MM.1S (cell line): ENCODE data around the gene SCN4B.
A peak's percentile ranks its signal among the peaks of the same experiment; 100 is the strongest.

Source experiments
- DNase-seq: peaks from one replicate; pipeline ENCODE4 v3.0.0-alpha.2; 2015
- H2AFZ ChIP-seq: fragments of 300-600 bp; sonication (generic); 2 replicates; pipeline ENCODE4 v1.6.0; 2016; ENCODE audit warnings: antibody characterized with exemption, low read length
- H3F3A ChIP-seq: fragments of 300-600 bp; sonication (generic); 2 replicates; pipeline ENCODE4 v1.6.1; 2016; ENCODE audit warnings: mild to moderate bottlenecking, antibody characterized with exemption, low read length, moderate library complexity, mixed read lengths; ENCODE audit not compliant: insufficient read depth
- H3K27ac ChIP-seq: fragments of 300-600 bp; sonication (generic); 2 replicates; pipeline ENCODE4 v1.5.1; 2016; ENCODE audit warnings: mild to moderate bottlenecking, low read length
- H3K27me3 ChIP-seq: fragments of 300-600 bp; sonication (generic); replicated peaks from 2 replicates; pipeline ENCODE4 v1.6.0; 2016; ENCODE audit warnings: low read length; ENCODE audit not compliant: insufficient read depth
- H3K36me3 ChIP-seq: fragments of 300-600 bp; sonication (generic); replicated peaks from 2 replicates; pipeline ENCODE4 v1.6.1; 2016; ENCODE audit warnings: mild to moderate bottlenecking, low read length, mixed read lengths; ENCODE audit not compliant: insufficient read depth
- H3K4me1 ChIP-seq: fragments of 300-600 bp; sonication (generic); 2 replicates; pipeline ENCODE4 v1.6.1; 2016; ENCODE audit warnings: low read length, mixed read lengths
- H3K4me2 ChIP-seq: fragments of 300-600 bp; sonication (generic); 2 replicates; pipeline ENCODE4 v1.6.0; 2016; ENCODE audit warnings: low read depth, low read length
- H3K4me3 ChIP-seq: fragments of 300-600 bp; sonication (generic); 2 replicates; pipeline ENCODE4 v1.5.1; 2016; ENCODE audit warnings: low read length, mixed read lengths
- H3K79me2 ChIP-seq: fragments of 300-600 bp; sonication (generic); 2 replicates; pipeline ENCODE4 v1.6.1; 2016; ENCODE audit warnings: mixed run types, low read length, mixed read lengths
- H3K9ac ChIP-seq: fragments of 300-600 bp; sonication (generic); 2 replicates; pipeline ENCODE4 v1.6.1; 2016; ENCODE audit warnings: low read length, mixed read lengths
- H3K9me2 ChIP-seq: fragments of 300-600 bp; sonication (generic); replicated peaks from 2 replicates; pipeline ENCODE4 v1.6.1; 2016; ENCODE audit warnings: mild to moderate bottlenecking, low read length, mixed read lengths; ENCODE audit not compliant: insufficient read depth
- H3K9me3 ChIP-seq: fragments of 300-600 bp; sonication (generic); replicated peaks from 2 replicates; pipeline ENCODE4 v1.6.1; 2016; ENCODE audit warnings: mild to moderate bottlenecking, low read length, mixed read lengths; ENCODE audit not compliant: insufficient read depth
- H4K20me1 ChIP-seq: fragments of 300-600 bp; sonication (generic); 2 replicates; pipeline ENCODE4 v1.6.1; 2016; ENCODE audit warnings: mild to moderate bottlenecking, low read length, moderate library complexity, mixed read lengths; ENCODE audit not compliant: insufficient read depth
- EZH2 ChIP-seq: fragments of 300-600 bp; sonication (generic); optimal IDR thresholded peaks from 2 replicates; pipeline ENCODE3; 2017; ENCODE audit warnings: low read depth, mild to moderate bottlenecking, antibody characterized with exemption, low read length, mixed read lengths
- EZH2phosphoT487 ChIP-seq: fragments of 300-600 bp; sonication (generic); IDR thresholded peaks from 2 replicates; pipeline ENCODE4 v1.6.1; 2018; ENCODE audit warnings: antibody characterized with exemption, low read length
- TF ChIP-seq, protein P1 (sequence below): fragments of 300-600 bp; sonication (generic); IDR thresholded peaks from 2 replicates; pipeline ENCODE4 v1.5.1; 2016; ENCODE audit warnings: antibody characterized with exemption, low read length, mixed read lengths

The SCN4B gene

DNA sequence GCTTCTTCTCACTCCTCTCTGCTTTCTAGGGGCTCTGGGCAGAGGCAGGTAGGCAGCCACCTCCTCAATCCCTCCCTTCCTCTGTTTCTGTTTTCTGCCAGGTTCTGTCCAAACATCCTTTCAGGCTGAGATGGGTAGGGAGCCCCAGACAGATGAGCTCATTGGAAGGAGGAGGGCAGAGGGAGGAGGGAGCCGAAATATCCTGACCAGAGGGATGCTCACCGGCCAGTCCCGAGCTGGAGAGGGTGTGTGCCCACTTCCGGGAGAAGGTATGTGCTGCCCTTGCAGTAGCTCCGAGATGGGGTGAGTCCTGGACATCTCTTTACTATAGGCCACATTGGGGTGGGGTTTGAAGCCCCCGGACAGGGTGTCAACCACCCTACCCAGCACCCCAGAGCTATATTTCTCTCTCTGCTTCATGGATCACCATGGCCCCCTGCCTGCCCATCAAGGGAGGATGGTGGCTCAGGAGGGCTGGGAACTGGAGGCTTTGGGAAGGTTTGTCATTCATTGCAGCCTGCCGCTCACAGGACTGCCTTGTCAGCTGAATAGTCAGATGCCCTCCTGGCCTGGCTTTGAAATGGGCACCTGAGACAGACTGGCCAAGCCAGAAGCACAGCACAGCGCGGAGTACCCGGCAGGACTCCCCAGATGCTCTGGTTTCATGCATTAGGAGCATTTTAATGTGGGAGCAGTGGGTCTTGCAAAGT, 4.7 kb upstream of the SCN4B start:
- Histone ChIP-seq H3K27ac (no peak overlapping the region), H3K9ac (no peak overlapping the region), H3K4me2 (no peak overlapping the region), H3K9me2 (no peaks in the 10 kb centered on the region), H4K20me1 (no peaks in the 10 kb centered on the region), H3F3A (no peaks in the 10 kb centered on the region), H3K27me3 (peaks cover 89% of the 10 kb centered on the region), H3K4me1 (no peaks in the 10 kb centered on the region), H3K79me2 (no peaks in the 10 kb centered on the region), H3K4me3 (no peak overlapping the region), H3K36me3 (no peaks in the 10 kb centered on the region), H2AFZ (no peak overlapping the region), H3K9me3 (no peaks in the 10 kb centered on the region)
- TF ChIP-seq, protein P1, sequence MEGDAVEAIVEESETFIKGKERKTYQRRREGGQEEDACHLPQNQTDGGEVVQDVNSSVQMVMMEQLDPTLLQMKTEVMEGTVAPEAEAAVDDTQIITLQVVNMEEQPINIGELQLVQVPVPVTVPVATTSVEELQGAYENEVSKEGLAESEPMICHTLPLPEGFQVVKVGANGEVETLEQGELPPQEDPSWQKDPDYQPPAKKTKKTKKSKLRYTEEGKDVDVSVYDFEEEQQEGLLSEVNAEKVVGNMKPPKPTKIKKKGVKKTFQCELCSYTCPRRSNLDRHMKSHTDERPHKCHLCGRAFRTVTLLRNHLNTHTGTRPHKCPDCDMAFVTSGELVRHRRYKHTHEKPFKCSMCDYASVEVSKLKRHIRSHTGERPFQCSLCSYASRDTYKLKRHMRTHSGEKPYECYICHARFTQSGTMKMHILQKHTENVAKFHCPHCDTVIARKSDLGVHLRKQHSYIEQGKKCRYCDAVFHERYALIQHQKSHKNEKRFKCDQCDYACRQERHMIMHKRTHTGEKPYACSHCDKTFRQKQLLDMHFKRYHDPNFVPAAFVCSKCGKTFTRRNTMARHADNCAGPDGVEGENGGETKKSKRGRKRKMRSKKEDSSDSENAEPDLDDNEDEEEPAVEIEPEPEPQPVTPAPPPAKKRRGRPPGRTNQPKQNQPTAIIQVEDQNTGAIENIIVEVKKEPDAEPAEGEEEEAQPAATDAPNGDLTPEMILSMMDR: no peak
- no peak for DNase-seq

DNA sequence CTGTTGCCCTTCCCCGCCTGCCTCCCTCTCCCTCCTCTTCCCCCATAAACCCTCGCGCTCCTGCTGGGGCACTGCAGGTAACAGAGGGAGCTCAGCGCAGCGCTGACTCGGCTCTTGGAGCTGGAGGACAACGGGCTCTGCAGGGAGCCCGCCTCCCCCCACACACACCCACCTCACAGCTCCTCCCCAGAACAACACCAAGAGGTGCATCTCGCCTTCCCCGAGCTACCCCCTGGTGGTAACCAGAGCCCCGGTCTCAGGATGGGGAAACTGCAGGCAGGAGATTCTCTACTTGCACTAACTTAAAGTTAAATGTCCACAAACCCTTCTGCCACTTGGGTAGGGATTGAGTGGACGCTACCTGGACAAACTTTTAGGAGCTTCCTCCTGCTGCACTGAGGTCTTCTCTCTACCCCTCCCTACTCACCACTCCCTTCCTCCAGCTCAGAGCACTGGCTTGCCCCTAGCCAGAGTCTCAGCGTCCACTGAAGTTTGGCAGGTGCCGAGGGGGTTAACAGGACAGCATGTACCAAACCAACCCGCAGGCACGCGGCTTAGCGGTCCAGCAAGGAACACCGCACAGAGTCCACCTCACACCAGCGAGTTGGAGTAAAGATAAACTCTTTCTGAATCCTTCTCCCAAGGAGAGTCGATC, 4.0 kb upstream of the SCN4B start:
- Histone ChIP-seq H4K20me1 (no peaks in the 10 kb centered on the region), H3K27me3 (peaks cover 90% of the 10 kb centered on the region), H3K4me1 (no peaks in the 10 kb centered on the region), H2AFZ (no peak overlapping the region), H3K79me2 (no peaks in the 10 kb centered on the region), H3K27ac (no peak overlapping the region), H3F3A (no peaks in the 10 kb centered on the region), H3K36me3 (no peaks in the 10 kb centered on the region), H3K4me3 (no peak overlapping the region), H3K9me2 (no peaks in the 10 kb centered on the region), H3K9me3 (no peaks in the 10 kb centered on the region), H3K4me2 (no peak overlapping the region), H3K9ac (no peak overlapping the region)
- DNase-seq: no peak
- TF ChIP-seq, protein P1: no peak
- peak; percentile 55 for TF ChIP-seq EZH2

- no peak overlapping the region for H3K4me2 ChIP-seq
- H3K27me3 ChIP-seq: peaks cover 90% of the 10 kb centered on the region
- no peaks in the 10 kb centered on the region for H3K9me3 ChIP-seq
- no peak overlapping the region for H3K9ac ChIP-seq
- no peak overlapping the region for H3K4me3 ChIP-seq
- no peak overlapping the region for H2AFZ ChIP-seq
- H4K20me1 ChIP-seq: no peaks in the 10 kb centered on the region
- no peak overlapping the region for H3K27ac ChIP-seq
- H3F3A ChIP-seq: no peaks in the 10 kb centered on the region
- no peaks in the 10 kb centered on the region for H3K79me2 ChIP-seq
- TF ChIP-seq, protein P1: no peak
- TF ChIP-seq EZH2 (no peak), EZH2phosphoT487 (no peak)
- H3K4me1 ChIP-seq: no peaks in the 10 kb centered on the region
- DNase-seq: no peak
- H3K9me2 ChIP-seq: no peaks in the 10 kb centered on the region
- no peaks in the 10 kb centered on the region for H3K36me3 ChIP-seq
These were observed 3.3 kb upstream of the SCN4B start for GRCh38 chr11:118155776-118156530.
